ENCODE results near the gene EPG5.
"Not testable (repeated sequence)": the region's sequence is repeated elsewhere in the genome, so short reads cannot be mapped to it uniquely, and the experiment has no call there.

Gene EPG5

DNA sequence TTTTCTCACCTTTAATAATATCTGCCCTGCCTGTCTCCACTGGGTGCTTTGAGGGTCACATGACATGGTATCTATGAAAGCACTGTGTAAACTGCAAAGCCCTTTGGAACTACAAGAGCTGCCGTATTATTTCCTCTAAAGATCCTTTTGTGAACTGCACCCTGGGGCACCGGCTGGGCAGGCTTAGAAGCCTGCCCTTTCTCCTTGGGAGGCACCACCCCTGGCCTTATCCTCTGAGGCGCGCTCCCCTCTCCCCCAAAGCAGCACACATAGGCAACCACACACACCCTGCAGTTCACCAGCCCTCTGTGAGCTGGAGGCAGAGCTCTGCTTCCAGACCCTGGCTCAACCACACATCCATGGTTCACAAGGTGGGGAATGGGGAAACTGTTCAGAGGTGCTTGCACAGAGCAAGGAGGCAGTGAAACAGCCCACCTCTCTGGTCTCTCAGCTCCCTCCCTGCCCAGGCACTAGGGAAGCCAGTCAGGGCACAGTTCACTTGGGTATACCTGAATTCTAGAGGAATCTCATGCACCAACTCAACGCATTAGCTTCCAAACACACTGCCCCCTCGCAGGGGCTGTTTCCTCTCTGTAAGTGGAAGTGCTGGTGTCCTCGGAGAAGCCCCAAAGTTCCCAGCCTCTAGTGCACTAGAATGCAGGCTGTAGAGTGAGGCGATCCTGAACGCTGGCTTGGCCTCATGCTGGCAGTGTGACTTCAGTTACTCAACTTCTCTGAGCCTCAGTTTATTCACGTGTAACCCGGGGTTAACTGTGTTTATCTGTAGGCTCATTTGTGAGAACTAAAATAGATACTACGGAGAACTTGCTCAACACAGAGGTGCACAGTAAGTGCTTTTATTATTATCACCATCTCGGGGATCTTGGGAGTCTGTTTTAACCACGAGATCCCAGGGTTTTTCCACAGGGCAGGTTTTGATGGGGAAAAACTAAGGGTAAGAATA is 130.6 kb downstream of the EPG5 start:
- no peak for DNase-seq

DNA sequence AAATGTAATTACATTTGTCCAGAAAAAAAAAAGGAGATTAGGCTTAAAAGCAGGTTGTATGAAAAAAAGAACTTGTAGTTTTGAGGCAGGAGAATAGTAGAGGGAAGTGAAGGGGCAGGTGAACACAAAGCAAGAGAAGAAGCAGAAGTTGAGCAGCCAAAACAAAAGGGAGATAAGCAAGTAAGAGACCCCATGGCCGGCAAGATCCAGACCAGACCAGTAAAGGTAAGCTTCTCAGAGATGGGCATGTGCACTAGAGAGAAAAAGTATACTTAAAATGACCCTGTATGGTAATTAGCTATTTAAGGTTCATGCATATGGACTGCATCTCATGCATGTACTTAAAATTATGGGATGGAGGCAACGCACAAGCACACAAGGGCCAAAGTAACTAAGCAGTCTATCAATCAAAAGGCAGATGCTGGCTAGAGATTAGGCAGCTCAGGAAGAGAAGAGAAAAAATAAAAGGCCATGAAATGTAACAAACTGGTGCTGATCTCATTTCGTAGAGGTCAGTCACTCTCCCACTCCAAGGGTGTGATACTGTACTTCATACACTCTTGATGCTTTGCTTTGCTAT is 132.0 kb downstream of the EPG5 start:
- DNase-seq: no peak

DNA sequence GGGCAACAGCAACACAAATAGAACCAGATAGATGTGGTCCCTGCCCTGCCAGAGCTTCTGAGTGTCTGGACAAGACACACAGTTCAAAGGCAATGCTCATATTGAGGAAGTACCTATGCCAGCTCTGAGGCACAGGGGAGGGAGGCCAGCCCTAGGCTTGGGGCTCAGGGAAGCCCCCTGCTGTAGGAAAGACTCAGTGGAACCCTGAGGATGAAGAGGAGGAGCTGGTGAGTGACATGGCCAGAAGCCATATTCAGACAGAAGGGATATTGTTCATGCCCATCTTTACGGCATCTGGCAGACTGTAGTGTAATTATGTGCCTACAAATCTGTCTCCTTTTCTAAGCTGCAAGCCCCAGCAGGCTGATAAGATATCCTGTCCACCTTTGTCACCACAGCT is 132.8 kb downstream of the EPG5 start:
- no peak for DNase-seq

DNA sequence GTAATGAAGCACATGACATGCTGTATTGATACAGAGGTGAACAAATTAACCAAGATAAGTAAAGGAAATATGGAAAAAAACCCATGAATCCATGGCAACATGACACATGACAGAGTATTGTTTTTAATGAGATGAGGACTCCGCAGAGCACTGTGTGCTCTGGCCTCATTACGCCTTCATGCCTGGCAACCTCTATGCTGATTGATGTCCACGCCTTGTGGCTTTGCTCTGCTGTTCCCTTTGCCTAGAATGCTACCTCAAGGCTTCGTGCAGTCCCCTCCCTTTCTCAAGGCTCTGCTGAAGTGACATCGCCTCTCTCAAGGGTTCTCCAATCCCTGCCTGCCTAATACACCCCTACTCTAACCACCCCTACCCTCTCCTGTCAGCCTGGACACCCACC is 133.3 kb downstream of the EPG5 start:
- DNase-seq: no peak

DNA sequence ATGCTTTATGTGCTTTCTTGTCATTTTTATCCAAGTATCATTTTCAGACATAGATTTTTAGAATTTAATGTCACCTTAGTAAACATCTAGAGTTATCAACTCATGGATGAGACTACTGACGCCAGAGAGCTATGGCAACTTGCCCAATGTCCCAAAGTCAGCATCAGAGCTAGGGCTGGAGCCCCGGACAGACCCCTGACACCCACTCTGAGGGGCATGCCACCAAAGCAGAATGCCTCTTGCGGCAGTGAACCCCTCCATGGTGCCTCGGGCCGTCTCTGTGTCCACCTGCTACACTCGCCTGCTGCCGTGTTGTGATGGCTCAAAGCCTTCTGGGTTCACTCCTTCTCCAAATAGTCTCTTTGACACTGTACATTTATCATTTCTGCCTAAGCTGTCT is 136.2 kb downstream of the EPG5 start:
- DNase-seq: no peak

DNA sequence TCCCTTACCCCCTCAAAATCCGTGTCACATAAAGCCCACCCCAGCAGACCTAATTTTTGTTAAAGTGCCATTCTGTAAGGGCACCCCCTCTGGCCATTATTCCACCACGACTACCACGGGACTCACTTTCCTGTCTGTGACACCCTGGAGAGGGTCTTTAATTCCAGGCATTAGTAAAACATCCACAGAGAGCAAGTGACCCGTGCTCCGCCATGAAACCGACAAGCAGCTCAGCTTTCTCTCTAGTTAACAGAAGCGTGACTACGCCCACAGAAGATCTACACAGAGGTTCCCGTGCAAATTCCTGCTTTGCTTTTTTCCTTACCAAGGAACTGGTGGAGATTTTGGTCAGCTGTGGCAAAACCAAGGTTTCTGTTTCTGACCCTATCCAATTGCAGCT is 137.3 kb downstream of the EPG5 start:
- no peak for DNase-seq

DNA sequence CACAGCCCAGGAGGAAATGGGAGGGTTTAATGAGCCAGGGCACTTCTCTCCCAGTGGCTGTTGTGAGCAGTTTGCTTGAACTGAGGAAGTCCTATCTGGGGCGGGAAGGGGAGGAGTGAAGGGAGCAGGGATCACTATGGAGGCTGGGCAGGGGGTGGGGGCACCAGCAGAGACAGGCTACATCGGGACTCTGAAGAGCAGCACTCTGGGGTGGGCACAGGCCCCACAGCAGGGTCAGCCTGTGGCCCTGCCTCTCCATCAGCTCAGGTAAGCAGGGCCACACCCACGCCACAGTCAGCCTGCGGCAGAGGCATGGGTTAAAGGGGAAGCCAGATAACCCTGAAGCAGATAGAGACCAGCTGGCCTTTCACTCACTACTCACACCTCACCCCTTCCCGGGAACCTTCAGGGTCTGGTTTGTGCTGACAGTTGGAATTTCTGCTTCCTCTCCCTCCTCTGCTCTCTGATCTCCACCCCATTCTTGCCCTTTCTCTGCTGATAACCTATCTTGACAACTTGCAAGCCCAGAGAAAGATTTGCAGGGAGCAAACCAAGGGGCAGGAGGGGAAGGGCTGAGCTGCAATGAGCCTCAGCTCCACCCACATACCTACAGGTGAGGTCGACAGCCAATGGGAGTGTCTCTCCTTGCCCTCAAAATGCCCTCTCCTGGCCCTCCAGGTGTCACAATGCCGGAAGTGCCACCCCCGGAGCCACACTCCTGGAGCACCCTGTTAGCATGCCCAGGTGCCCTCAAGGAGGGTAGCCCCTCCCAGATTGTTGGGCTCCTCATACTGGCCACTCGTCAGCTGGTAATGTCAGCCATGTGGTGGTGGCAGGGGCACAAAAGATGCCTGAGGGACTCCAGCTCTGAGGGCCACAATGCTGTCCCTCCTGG is 138.0 kb downstream of the EPG5 start:
- no peak for DNase-seq

DNA sequence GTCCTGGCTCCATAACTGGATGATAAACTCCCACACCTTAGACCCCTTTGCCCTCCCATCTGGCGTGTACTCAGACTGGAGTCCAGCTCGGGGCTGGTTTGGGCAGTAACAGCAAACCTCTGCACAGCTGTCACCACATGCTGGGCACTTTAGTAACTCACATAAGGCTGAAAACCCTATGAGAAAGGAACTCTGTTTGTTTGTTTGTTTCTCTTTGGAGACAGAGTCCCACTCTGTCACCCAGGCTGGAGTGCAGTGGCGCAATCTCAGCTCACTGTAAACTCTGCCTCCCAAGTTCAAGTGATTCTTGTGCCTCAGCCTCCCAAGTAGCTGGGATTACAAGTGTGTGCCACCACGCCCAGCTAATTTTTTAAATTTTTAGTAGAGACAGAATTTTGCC is 140.4 kb downstream of the EPG5 start:
- not testable (repeated sequence) for DNase-seq

DNA sequence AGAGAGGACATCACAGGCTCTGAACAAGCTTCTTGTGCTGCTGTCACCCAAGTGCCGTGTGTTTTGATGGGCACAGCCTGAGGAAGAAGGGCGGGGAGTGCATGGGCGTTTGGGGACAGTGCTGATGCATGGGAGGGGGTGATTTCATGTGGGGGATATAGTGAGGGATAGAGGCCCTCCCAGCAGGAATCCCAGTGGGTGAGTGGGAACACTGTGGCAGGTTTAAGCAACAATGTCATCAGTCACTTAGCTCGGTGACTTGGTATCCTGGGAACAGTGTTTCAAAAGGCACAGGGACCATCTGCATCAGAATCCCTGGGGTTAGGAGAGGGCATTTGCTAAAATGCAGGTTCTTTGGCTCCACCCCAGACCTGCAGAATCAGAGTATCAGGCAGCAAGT is 141.0 kb downstream of the EPG5 start:
- DNase-seq: no peak

DNA sequence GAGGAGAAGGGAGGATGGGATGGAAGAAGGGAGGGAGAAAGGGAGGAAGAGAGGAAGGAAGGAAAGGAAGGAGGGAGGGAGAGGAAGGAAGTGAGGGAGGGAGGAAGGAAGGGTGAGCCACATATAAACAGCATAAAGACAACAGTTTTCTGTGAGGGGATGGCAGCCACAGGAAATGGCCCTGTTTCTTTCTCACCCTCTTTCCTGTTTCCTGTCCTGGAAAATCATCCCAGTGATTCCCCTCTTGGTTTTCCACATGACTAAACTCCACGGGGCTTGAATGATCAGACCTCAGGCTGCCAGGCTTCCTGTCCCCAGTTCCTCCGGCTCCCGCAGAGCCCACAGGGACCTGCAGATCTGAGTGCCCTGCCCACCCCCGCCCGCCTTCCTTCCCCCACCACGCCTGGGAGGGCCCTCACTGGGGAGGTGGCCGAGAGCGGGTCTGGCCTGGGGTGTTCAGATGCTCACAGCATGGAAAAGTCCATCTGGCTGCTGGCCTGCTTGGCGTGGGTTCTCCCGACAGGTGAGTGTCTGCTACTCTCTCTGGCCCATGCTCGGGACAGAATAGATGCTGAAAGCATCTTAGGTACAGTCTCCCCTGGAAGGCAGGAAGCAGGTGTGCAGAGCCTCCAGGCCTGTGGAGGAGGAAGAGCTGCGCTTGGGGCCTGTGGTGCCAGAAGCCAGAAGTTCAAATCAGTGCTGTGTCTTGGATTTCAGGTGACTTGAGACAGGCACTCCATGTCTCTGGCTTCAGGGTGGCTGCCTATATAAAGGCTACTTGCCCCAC is 141.7 kb downstream of the EPG5 start, which contains the start of gene SIGLEC15:
Gene SIGLEC15, plus strand, starts transcription at position 418 of the 787 bp plus-strand sequence. Its CDS starts 54 bp downstream, at position 472.
- no peak for DNase-seq

DNA sequence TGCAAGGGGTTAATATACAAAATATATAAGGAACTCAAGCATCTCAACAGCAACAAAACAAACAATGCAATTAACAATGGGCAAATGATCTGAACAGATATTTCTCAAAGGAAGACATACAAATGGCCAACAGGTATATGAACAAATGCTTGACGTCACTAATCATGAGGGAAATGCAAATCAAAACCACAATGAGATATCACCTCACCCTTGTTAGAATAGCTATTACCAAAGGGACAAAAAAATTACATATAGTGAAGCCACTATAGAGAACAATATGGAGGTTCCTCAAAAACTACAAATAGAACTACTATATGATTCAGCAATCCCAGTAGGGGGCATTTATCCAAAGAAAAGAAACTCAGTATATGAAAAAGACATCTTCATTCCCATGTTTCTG is 145.4 kb downstream of the EPG5 start:
- no peak for DNase-seq

DNA sequence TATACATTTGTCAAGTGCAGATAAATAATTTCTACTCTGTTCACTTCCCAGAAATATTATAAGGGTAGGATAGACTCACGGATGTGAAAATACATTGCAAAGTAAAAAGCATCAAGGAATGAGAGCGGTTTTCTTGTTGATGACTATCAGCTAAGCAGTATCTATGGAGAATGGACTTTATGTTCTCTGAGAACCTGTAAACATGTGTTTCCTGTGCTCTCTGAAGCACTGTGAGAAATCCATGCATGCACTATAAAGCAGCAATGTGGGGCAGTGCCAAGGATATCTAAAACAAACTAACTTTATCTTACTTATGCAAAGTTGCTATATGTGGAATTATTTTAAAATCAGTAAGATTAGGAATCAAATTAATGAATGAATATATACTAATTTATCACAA is 146.1 kb downstream of the EPG5 start:
- DNase-seq: no peak

DNA sequence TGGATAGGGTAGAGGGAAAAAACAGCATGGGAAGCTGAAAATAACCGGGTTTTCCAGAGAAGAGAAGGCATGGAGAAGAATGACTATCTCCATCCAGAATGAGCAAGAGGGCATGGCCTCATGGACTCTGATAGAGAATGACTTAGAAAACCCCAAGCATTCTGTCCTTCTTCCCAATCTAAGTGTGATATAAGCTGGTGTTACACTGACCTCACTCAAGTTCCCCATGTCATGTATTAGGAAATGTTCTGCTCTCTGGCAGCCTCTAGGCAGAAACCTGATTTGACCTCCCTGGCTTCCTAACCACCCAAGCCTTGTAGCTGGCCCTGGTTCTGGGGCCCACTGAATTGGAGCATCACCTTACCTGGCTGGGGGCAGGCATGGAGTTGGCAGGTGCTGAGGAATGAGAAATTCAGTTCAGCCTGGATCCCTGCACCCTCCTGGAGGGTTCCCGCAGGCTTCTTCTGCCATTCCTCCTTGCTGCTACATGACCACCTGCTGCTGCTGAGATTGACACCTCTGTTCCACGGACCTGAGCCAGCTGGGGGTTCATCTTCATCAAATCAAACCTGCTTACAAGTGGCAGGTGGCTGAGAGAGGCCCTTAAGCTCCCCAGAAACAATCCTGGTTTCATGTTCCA is 146.9 kb downstream of the EPG5 start:
- no peak for DNase-seq

DNA sequence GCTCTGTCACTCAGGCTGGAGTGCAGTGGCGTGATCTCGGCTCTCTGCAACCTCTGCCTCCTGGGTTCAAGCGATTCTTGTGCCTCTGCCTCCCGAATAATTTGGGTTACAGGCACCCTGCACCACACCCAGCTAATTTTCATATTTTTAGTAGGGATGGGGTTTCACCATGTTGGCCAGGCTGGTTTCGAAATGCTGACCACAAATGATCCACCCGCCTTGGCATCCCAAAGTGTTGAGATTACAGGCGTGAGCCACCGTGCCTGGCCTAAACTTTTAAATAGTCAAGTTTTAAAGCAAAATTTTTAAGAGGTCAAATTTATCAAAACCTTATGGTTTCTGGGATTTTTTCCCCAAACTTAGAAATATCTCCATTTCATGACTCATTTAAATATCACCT is 148.4 kb downstream of the EPG5 start:
- DNase-seq: not testable (repeated sequence)

DNA sequence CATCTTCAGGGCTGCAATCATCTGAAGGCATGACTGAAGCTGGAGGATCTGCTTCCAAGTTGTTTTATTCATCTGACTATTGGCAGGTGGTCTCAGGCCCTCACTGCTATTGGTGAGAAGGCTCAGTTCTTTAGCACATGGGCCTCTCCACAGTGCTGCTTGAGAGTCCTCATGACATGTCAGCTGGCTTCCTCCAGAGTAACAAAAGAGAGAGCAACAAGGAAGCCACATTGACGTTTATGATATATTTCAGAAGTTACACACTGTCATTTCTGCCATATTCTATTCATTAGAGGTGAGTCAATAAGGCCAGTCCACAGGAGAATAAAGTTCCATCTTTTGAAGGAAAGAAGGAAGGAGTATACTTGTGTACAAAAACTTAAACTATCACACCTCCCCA is 149.6 kb downstream of the EPG5 start:
- DNase-seq: no peak

DNA sequence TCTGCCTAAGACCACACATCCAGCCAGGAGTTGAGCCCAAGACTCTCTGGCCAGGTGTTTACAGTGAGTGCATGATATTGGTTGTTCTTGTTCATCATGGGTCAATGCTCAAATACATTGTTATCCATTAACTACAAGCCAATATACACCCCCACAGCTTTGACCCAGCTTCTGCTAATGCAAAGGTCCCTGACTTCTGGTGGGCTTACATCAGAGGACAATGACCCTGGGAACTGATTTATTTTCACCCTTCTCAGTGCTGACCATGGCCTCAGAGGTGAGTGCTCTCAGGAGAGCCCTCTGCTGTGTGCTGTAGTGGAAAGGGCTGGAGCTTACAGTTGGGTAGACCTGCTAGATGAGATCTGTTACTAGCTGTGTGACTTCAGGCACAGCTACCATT is 152.4 kb downstream of the EPG5 start:
- DNase-seq: not testable (repeated sequence)

DNA sequence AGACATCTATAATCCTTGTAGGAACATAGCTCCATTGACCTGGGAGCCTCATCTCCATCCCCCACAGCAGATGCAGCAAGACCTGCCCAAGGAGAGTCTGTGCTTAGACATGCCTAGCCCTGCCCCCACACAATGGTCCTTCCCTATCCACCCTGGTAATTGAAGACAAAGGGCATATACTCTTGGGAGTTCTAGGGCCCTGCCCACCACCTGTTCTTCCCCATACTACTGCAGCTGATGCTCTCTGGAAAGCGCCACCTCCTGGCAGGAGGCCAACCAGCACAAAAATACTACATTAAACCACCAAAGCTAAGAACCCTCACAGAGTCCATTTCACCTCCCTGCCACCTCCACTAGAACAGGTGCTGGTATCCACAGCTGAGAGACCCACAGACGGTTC is 160.0 kb downstream of the EPG5 start:
- DNase-seq: not testable (repeated sequence)

DNA sequence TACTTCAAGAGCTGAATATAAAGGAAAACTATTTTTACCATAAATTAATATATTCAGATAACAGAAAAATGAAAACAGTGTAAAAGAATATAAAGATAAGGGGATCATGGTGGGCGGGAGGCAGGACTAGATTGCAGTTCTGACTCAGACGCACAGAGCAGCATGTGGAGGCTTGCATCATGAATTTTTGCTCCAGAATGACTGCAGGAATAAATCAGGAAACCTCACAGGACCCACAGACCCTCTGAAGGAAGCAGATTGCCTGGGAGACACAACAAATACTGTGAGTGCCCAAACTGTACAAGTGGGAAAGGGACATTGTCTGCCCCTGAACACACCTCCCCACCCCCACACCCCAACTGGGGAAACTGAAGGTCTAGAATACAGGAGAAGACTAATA is 160.9 kb downstream of the EPG5 start:
- no peak for DNase-seq

DNA sequence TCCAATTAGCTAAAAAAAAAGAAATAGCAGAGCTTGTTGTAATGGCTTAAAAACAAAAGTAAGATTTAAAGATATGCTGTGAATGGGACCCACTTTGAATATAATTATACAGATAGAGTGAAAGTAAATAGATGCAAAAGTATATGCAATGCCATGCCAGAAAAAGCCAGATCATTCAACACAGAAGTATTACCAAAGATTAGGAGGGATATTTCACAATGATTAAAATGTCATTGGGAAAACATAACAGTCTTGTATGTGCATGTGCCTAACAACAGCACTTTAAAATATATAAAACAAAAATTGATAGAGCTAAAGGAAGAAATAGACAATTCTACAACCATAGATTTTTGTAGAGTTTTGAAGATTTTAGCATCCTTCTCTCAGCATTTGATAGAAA is 161.6 kb downstream of the EPG5 start:
- no peak for DNase-seq

DNA sequence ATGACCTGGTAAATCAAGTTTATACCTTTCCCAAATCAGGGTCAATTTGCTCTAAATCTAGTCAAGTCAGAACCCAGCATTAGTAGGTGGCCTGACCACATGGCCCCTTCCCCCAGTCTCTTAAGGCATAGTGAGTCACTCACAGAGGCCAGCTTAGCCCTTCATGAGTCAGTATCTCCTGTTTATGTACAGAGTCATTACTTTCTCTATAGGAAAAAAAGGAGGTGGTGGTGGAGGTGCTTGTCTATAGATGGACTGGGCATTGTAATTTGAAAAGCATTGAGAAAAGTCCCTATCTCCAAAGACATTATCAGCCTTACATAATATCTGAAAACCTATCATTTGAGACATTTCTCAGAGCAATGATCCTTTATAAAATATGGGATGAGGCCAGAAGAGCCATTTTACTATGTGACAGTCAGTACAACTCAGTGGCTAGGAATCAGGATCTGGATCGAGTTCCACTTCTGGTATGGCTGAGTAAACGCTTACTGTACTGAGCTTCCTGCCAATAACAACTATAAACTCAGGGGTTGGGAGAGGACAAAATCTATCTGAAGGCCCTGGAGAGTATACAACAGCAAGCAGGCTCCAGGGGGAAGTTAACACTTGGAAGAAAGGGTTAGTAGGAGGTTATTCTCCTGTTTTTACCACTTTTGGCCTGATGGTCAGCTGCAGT is 164.2 kb downstream of the EPG5 start:
- DNase-seq: no peak

DNA sequence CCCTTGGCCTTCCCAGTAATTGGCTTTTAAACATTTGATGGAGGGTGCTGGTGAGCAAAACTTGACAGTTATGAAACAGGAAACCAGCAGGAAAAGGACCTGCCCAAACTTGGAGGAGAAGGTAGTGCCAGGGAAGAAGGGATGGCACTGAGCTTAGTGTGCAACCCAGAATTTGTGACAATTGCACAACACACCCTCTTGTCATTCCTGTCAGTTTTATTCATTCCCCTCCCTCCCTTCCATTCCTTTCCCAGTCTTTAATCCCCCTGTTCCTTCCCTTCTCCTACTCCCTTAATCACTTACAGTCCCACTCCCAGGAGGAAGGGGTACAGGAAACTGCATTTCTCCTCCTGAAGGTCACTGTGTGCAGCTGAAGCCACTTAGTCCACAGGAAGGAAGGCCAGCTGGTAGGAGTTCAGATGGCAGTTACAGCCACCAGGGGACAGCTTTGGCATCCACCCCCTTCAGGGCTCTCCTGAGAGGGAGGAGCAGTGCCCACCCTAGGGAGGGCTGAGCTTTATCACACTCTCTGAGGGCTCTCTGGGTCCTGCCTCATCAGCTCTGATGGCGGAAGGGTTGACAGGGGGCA is 165.6 kb downstream of the EPG5 start:
- no peak for DNase-seq

Data from right forelimb (tissue), 1 donor.